Ishikawa (cell line): ENCODE results near the gene HEATR1.

Experiments
- CEBPB ChIP-seq: IDR thresholded peaks from 2 replicates; pipeline ENCODE4 v1.6.1; 2012
- CREB1 ChIP-seq: IDR thresholded peaks from 2 replicates; pipeline ENCODE4 v1.6.1; 2012; ENCODE audit warnings: low read depth
- EGR1 ChIP-seq: IDR thresholded peaks from 2 replicates; pipeline ENCODE4 v1.6.1; 2012
- EP300 ChIP-seq: IDR thresholded peaks from 2 replicates; pipeline ENCODE4 v1.6.1; 2012; ENCODE audit warnings: borderline replicate concordance
- FOXM1 ChIP-seq: IDR thresholded peaks from 2 replicates; pipeline ENCODE4 v1.6.1; 2012; ENCODE audit warnings: low read depth, borderline replicate concordance
- MAX ChIP-seq: IDR thresholded peaks from 2 replicates; pipeline ENCODE4 v1.6.1; 2012
- NFIC ChIP-seq: IDR thresholded peaks from 2 replicates; pipeline ENCODE4 v1.6.1; 2012
- RAD21 ChIP-seq: IDR thresholded peaks from 2 replicates; pipeline ENCODE4 v1.6.1; 2012; ENCODE audit warnings: low read depth
- REST ChIP-seq: IDR thresholded peaks from 2 replicates; pipeline ENCODE4 v1.6.1; 2012; ENCODE audit warnings: low read depth, mild to moderate bottlenecking
- TAF1 ChIP-seq: IDR thresholded peaks from 2 replicates; pipeline ENCODE4 v1.6.1; 2012; ENCODE audit warnings: low read depth, mild to moderate bottlenecking
- TCF12 ChIP-seq: IDR thresholded peaks from 2 replicates; pipeline ENCODE4 v1.6.1; 2012; ENCODE audit warnings: low read depth
- TEAD4 ChIP-seq: IDR thresholded peaks from 2 replicates; pipeline ENCODE4 v1.6.1; 2012
- YY1 ChIP-seq: IDR thresholded peaks from 2 replicates; pipeline ENCODE4 v1.6.1; 2012; ENCODE audit warnings: low read depth
- ZBTB7A ChIP-seq: IDR thresholded peaks from 2 replicates; pipeline ENCODE4 v1.6.1; 2012; ENCODE audit warnings: low read depth
- TF ChIP-seq, protein P1 (sequence below): IDR thresholded peaks from 2 replicates; pipeline ENCODE4 v1.6.1; 2012

Gene HEATR1

DNA sequence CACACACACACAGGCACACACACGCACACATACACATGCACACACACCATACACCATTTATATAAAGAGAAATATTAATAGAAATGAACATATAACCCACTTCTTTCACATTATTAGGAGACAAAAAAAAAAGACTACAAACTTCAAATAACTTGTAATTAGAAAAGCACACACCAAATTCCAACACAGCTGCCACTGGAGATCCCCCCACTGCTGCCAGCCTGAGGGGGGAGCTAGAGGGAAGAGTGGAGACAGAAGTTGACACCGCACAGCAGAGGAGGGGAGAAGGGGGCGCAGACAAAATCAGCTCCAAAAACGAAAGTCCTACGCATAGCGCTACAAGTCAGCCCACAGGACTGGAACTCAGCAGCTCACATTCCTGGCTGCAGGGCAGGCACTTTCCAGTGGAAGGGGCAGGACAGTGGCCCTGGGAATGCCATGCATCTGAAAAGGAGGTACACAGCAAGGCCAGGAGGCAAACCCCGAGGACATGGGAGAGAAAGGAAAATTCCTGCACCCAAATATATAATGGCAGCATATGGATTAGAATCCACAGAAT lies 44.0 kb downstream of the HEATR1 start:
- TF ChIP-seq EP300 (no peak), ZBTB7A (no peak), CEBPB (no peak), CREB1 (no peak), FOXM1 (no peak), TAF1 (no peak), NFIC (no peak), YY1 (no peak), TEAD4 (no peak), RAD21 (no peak), REST (no peak), TCF12 (no peak), EGR1 (no peak), MAX (no peak)
- TF ChIP-seq, protein P1, sequence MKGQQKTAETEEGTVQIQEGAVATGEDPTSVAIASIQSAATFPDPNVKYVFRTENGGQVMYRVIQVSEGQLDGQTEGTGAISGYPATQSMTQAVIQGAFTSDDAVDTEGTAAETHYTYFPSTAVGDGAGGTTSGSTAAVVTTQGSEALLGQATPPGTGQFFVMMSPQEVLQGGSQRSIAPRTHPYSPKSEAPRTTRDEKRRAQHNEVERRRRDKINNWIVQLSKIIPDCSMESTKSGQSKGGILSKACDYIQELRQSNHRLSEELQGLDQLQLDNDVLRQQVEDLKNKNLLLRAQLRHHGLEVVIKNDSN = no peak

DNA sequence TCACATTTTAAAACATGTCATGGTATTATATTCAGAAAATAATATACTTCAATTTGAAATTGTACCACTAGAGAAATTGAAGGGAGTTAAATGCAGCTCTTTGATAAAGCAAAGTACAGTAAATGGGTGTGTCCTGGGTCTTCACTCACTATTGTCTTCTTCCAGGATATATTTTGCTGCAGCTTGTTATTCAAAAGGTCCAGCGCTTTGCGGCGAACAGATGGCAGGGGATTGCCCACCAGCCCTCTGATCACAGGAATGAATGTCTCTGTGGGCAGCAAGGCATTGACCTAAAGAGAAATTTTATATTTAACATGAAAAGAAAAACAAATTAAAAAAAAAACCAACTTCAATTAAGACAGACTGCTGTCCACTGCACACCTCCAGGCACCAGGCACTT lies 45.5 kb downstream of the HEATR1 start:
- TF ChIP-seq, protein P1 = no peak
- TF ChIP-seq YY1 (no peak), TEAD4 (no peak), CREB1 (no peak), TCF12 (no peak), EGR1 (no peak), REST (no peak), EP300 (no peak), RAD21 (no peak), MAX (no peak), CEBPB (no peak), ZBTB7A (no peak), FOXM1 (no peak), NFIC (no peak), TAF1 (no peak)

DNA sequence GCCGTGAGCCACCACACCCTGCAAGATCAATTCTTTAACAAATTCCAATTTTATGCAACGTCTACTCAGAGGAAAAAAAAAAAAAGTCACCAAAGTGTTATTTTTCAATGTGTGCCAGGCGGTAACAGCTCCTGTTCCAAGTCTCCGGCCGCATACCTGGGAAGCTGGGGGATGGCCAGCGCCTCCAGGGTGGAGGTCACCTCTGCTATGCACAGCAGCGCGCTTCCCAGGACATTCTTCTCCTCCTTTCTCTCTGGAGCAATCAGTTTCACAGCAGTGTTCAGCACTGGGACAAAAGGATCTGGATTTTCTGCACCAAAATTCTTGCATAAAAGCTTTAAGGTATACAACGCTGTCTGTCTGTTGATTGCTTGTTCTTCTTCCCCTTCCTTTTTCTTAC lies 46.2 kb downstream of the HEATR1 start:
- TF ChIP-seq YY1 (no peak), FOXM1 (no peak), RAD21 (no peak), EP300 (no peak), TEAD4 (no peak), CREB1 (no peak), TAF1 (no peak), CEBPB (no peak), ZBTB7A (no peak), MAX (no peak), REST (no peak), NFIC (no peak), TCF12 (no peak), EGR1 (no peak)
- TF ChIP-seq, protein P1 = no peak
